DND-41 (cell line): ENCODE measurements around the gene PDZD4.

ENCODE experiments used
- EZH2 ChIP-seq: IDR thresholded peaks from 3 replicates; pipeline ENCODE4 v1.6.1; 2012; ENCODE audit warnings: borderline replicate concordance, low read depth, mild to moderate bottlenecking, moderate library complexity, low read length, inconsistent platforms; ENCODE audit not compliant: severe bottlenecking
- TF ChIP-seq, protein P1 (sequence below): IDR thresholded peaks from 2 replicates; pipeline ENCODE4 v1.5.1; 2012; ENCODE audit warnings: borderline replicate concordance, low read length, moderate library complexity, mild to moderate bottlenecking; ENCODE audit not compliant: poor library complexity, severe bottlenecking; ENCODE audit errors: extremely low read depth

DNA sequence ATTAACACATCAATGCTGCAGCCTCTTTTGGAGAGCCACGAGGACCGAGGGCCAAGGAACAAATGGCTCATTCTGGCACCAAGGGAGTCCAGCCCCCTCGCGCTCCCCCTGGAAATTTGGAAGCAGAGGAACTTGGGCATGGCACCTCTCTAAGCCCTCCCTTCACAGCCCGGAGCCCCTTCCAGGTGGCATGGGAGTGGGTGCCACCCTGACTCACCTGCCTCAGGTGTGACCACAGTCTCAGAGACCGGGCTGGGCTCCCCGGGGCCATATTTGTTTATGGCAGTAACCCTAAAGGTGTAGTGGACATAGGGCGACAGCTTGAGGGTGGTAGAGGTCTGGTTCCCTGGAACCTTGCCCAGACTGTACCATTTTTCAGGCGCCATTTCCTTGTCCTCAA, 36.8 kb upstream of the PDZD4 start:
- TF ChIP-seq EZH2, result no peak
- TF ChIP-seq, protein P1, sequence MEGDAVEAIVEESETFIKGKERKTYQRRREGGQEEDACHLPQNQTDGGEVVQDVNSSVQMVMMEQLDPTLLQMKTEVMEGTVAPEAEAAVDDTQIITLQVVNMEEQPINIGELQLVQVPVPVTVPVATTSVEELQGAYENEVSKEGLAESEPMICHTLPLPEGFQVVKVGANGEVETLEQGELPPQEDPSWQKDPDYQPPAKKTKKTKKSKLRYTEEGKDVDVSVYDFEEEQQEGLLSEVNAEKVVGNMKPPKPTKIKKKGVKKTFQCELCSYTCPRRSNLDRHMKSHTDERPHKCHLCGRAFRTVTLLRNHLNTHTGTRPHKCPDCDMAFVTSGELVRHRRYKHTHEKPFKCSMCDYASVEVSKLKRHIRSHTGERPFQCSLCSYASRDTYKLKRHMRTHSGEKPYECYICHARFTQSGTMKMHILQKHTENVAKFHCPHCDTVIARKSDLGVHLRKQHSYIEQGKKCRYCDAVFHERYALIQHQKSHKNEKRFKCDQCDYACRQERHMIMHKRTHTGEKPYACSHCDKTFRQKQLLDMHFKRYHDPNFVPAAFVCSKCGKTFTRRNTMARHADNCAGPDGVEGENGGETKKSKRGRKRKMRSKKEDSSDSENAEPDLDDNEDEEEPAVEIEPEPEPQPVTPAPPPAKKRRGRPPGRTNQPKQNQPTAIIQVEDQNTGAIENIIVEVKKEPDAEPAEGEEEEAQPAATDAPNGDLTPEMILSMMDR, result no peak
